OCI-LY3 (cell line): ENCODE data around the gene FIZ1.

ENCODE experiments used
- H2AFZ ChIP-seq: fragments of 200-600, 300-600 bp; shearing (Covaris generic); 2 replicates; pipeline ENCODE4 v1.6.0; 2014; ENCODE audit warnings: antibody characterized with exemption, low read depth, low read length
- H3K27ac ChIP-seq: fragments of 200-600, 300-600 bp; sonication (generic); 2 replicates; pipeline ENCODE4 v1.5.1; 2014; ENCODE audit warnings: mild to moderate bottlenecking, low read length, moderate library complexity, mixed read lengths
- H3K27me3 ChIP-seq: fragments of 200-600, 300-600 bp; sonication (generic); 2 replicates; pipeline ENCODE4 v1.6.1; 2014; ENCODE audit warnings: low read depth, low read length, mixed read lengths
- H3K36me3 ChIP-seq: fragments of 200-600, 300-600 bp; sonication (generic); replicated peaks from 2 replicates; pipeline ENCODE3; 2014; ENCODE audit warnings: low read depth, low read length, mixed read lengths
- H3K4me1 ChIP-seq: fragments of 300-600, 200-600 bp; sonication (generic); 2 replicates; pipeline ENCODE4 v1.6.1; 2014; ENCODE audit warnings: low read length, mixed read lengths
- H3K4me2 ChIP-seq: fragments of 200-600, 300-600 bp; sonication (generic); 2 replicates; pipeline ENCODE4 v1.6.1; 2014; ENCODE audit warnings: low read length, mixed read lengths
- H3K4me3 ChIP-seq: fragments of 300-600, 200-600 bp; sonication (generic); 2 replicates; pipeline ENCODE4 v1.5.1; 2014; ENCODE audit warnings: antibody characterized with exemption, mild to moderate bottlenecking, low read length, moderate library complexity
- H3K79me2 ChIP-seq: fragments of 300-600, 200-600 bp; shearing (Covaris generic); 2 replicates; pipeline ENCODE4 v1.6.1; 2014; ENCODE audit warnings: mild to moderate bottlenecking, low read length, mixed read lengths
- H3K9ac ChIP-seq: fragments of 300-600, 200-600 bp; shearing (Covaris generic); 2 replicates; pipeline ENCODE4 v1.6.0; 2014; ENCODE audit warnings: mild to moderate bottlenecking, low read length, moderate library complexity
- H3K9me3 ChIP-seq: fragments of 200-600, 300-600 bp; shearing (Covaris generic); 2 replicates; pipeline ENCODE4 v1.6.1; 2014; ENCODE audit warnings: low read length, mixed read lengths; ENCODE audit not compliant: insufficient read depth
- H4K20me1 ChIP-seq: fragments of 200-600, 300-600 bp; sonication (generic); 2 replicates; pipeline ENCODE4 v1.6.1; 2016; ENCODE audit warnings: low read length, mixed read lengths; ENCODE audit not compliant: insufficient read depth
- EZH2phosphoT487 ChIP-seq: fragments of 200-600 bp; shearing (Covaris generic); IDR thresholded peaks from 2 replicates; pipeline ENCODE4 v1.6.1; 2018; ENCODE audit warnings: antibody characterized with exemption, mixed run types, low read depth
- TF ChIP-seq, protein P1 (sequence below): fragments of 200-600, 300-600 bp; sonication (generic); IDR thresholded peaks from 2 replicates; pipeline ENCODE4 v1.5.1; 2014; ENCODE audit warnings: antibody characterized with exemption, low read length, low read depth

Gene FIZ1

DNA sequence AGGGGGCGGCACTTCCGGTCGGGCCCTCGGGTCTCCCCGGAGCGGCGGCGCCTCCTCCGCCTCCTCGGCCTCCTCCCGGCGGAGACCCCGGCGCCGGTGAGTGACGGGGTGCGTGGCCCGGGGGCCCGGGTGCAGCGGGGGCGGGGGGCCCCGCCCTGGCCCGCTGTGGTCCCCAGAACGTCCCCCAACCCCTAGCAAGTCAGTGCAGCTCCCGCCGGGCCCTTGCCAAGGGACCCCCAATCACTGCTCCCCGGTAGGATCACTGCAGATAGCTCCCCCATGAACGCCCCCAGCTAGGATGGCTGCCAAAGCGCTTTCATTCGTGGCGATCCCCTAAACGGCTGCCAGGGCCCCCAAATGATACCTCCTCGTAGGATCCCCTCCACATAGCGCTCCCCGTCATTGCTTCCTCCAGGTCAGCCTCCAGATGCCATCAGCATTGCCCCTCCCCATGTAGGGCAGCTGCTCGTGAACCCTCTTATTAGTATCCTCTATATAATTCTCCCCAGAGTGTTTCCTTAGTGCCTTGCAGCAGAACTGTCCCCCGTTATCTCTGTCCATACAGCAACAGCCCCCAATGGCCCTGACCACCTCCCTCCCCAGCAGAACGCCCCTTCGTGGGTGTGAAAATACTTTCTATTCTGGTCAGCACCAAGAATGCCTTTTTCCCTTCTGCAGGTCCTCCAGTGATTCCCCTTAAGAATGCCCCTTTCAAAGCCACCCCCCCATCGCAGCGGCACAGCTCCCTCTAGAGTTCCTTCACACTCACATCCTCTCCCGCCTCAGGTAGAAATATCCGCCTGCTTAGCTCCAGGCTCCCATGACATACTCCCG is 6.5 kb upstream of the FIZ1 start, which contains the start of gene ZNF865:
Gene ZNF865 (plus strand): TSS at position 11 of the 834 bp plus-strand sequence. CDS start 7,972 bp downstream, outside the sequence.
- no peaks in the 10 kb centered on the region for H3K9me3 ChIP-seq
- H3K27ac ChIP-seq: peak within 1 kb of the TSS; percentile 88
- no peaks in the 10 kb centered on the region for H4K20me1 ChIP-seq
- H3K9ac ChIP-seq: peak within 1 kb of the TSS; percentile 97
- peak within 1 kb of the TSS; percentile 95 for H3K4me2 ChIP-seq
- H3K27me3 ChIP-seq: no peaks in the 10 kb centered on the region
- H3K36me3 ChIP-seq: peaks cover 27% of the 10 kb centered on the region
- TF ChIP-seq EZH2phosphoT487: no peak
- TF ChIP-seq, protein P1, sequence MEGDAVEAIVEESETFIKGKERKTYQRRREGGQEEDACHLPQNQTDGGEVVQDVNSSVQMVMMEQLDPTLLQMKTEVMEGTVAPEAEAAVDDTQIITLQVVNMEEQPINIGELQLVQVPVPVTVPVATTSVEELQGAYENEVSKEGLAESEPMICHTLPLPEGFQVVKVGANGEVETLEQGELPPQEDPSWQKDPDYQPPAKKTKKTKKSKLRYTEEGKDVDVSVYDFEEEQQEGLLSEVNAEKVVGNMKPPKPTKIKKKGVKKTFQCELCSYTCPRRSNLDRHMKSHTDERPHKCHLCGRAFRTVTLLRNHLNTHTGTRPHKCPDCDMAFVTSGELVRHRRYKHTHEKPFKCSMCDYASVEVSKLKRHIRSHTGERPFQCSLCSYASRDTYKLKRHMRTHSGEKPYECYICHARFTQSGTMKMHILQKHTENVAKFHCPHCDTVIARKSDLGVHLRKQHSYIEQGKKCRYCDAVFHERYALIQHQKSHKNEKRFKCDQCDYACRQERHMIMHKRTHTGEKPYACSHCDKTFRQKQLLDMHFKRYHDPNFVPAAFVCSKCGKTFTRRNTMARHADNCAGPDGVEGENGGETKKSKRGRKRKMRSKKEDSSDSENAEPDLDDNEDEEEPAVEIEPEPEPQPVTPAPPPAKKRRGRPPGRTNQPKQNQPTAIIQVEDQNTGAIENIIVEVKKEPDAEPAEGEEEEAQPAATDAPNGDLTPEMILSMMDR: peak; percentile 83
- H3K4me3 ChIP-seq: peak within 1 kb of the TSS; percentile 91
- peaks cover 20% of the 10 kb centered on the region for H3K4me1 ChIP-seq
- 0 out of 2 replicates have a peak within 1 kb of the TSS, but pooled peaks have one; percentile 8 for H2AFZ ChIP-seq
- H3K79me2 ChIP-seq: peaks cover 48% of the 10 kb centered on the region

DNA sequence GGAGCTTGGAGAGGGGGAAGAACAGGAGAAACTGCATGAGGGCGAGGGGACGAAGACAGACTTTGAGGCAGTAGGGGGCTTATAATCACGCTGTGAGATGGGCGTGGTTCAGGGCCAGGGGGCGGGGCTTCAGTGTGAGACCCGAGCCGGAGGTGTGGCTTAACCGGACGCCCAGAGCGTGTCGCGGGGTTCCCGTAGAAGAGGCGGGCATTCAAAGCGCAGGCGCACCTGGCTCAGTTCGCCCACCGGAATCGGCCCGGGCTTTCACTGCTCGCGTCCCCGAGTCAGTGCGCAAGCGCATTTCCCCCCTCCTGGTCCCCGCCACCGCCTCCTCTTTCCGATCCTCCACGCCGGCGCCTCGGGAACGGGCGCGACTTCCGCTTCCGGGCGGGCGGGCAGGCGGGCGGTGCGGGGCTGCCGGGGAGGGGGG is 5.9 kb upstream of the FIZ1 start:
- Histone ChIP-seq H3K27ac (peak overlapping the region; percentile 88), H3K4me2 (peak overlapping the region; percentile 87), H2AFZ (0 out of 2 replicates have a peak overlapping the region, but pooled peaks have one; percentile 8), H3K36me3 (peaks cover 26% of the 10 kb centered on the region), H3K4me3 (peak overlapping the region; percentile 91), H3K27me3 (no peaks in the 10 kb centered on the region), H3K9me3 (no peaks in the 10 kb centered on the region), H3K9ac (peak overlapping the region; percentile 97), H3K4me1 (peaks cover 22% of the 10 kb centered on the region), H3K79me2 (peaks cover 46% of the 10 kb centered on the region), H4K20me1 (no peaks in the 10 kb centered on the region)
- TF ChIP-seq, protein P1: no peak

DNA sequence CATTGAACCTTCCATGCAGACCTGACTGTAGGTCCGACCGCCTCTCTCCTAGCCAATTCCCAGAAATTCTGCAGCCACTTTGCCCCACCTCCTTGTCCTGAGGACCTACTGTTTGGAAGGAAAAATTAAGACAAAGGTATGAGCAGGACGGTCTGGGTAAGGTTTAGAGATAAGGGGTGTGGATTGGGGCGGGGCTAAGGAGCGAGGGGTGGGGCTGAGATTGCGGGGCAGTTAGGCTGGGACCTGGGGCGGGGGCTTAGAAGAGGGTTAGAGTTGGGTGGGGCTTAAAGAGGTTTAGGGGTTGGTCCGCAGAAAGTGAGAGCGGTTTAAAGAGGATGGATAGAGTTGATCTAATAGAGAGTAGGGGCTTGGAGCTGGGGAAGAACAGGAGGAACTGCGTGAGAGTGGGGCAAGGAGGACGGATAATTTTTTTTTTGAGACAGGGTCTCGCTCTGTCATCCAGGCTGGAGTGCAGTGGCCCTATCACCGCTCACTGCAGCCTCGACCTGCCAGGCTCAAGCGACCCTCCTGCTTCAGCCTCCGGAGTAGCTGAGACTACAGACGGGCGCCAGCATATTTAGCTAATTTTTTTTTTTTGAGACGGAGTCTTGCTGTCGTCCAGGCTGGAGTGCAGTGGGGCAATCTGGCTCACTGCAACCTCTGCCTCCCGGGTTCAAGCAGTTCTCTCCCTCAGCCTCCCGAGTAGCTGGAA is 4.4 kb upstream of the FIZ1 start:
- no peak for TF ChIP-seq EZH2phosphoT487
- TF ChIP-seq, protein P1: no peak
- Histone ChIP-seq H3K36me3 (peaks cover 16% of the 10 kb centered on the region), H3K4me3 (no peak overlapping the region), H3K9ac (no peak overlapping the region), H2AFZ (no peak overlapping the region), H3K79me2 (peaks cover 34% of the 10 kb centered on the region), H3K27me3 (no peaks in the 10 kb centered on the region), H4K20me1 (no peaks in the 10 kb centered on the region), H3K4me2 (peak overlapping the region; percentile 87; the same call in 1 of the 2 replicates), H3K9me3 (no peaks in the 10 kb centered on the region), H3K4me1 (peaks cover 24% of the 10 kb centered on the region), H3K27ac (no peak overlapping the region)

DNA sequence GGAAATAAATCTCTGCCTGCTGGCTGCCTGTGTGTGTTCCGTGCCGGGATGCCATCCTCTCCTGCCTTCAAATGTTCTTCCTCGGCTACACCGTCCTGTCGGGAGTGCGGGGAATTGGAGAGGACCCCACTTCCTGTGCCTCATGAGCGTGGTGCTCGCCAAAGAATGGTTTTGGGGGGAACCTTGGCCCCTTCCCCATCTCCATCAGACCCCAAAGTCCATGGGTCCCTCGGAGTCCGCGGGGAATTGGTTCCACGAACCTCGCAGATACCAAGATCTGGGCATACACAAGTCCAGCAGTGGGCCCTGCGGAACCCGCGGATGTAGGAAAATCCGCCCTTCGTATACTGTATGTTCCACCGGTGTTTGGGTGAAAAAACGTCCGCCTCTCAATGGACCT is 3.8 kb upstream of the FIZ1 start:
- Histone ChIP-seq H2AFZ (no peak overlapping the region), H3K27me3 (no peaks in the 10 kb centered on the region), H3K9me3 (no peaks in the 10 kb centered on the region), H3K4me1 (peaks cover 30% of the 10 kb centered on the region), H3K79me2 (peaks cover 36% of the 10 kb centered on the region), H3K27ac (no peak overlapping the region), H3K4me3 (no peak overlapping the region), H3K9ac (no peak overlapping the region), H3K4me2 (no peak overlapping the region), H4K20me1 (no peaks in the 10 kb centered on the region), H3K36me3 (peaks cover 13% of the 10 kb centered on the region)
- TF ChIP-seq, protein P1: no peak
- no peak for TF ChIP-seq EZH2phosphoT487
